ENCODE measurements around the gene TEX264.

GRCh38 chr3:51716805-51717204 lies 45.8 kb downstream of the TEX264 start:
- TF ChIP-seq, protein P1, sequence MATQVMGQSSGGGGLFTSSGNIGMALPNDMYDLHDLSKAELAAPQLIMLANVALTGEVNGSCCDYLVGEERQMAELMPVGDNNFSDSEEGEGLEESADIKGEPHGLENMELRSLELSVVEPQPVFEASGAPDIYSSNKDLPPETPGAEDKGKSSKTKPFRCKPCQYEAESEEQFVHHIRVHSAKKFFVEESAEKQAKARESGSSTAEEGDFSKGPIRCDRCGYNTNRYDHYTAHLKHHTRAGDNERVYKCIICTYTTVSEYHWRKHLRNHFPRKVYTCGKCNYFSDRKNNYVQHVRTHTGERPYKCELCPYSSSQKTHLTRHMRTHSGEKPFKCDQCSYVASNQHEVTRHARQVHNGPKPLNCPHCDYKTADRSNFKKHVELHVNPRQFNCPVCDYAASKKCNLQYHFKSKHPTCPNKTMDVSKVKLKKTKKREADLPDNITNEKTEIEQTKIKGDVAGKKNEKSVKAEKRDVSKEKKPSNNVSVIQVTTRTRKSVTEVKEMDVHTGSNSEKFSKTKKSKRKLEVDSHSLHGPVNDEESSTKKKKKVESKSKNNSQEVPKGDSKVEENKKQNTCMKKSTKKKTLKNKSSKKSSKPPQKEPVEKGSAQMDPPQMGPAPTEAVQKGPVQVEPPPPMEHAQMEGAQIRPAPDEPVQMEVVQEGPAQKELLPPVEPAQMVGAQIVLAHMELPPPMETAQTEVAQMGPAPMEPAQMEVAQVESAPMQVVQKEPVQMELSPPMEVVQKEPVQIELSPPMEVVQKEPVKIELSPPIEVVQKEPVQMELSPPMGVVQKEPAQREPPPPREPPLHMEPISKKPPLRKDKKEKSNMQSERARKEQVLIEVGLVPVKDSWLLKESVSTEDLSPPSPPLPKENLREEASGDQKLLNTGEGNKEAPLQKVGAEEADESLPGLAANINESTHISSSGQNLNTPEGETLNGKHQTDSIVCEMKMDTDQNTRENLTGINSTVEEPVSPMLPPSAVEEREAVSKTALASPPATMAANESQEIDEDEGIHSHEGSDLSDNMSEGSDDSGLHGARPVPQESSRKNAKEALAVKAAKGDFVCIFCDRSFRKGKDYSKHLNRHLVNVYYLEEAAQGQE (IDR thresholded peaks at IDR 0.05; ENCODE audit: insufficient replicate concordance, low read depth): no peak
- no peak for TF ChIP-seq CTCF (IDR thresholded peaks at IDR 0.05; ENCODE audit: insufficient read depth, low read length)

Measured in HL-60 (cell line).